ENCODE measurements around the gene RAD51B. TPM values are rescaled to one million over a fixed set of nuclear protein-coding genes. Genes with fewer than 3 reads are reported as not detected.

RAD51B gene
- total and polyA plus RNA-seq, 9 of the 15 experiments (the other 6 are each of a cell fraction or from before 2014, with no cell fraction given), result 8.5 to 17.3 (median 11.3) TPM

- DNase-seq (ENCODE audit: extremely low read depth in 1 of 4, low spot score in 3 of 4) (peak in 1 of 4 experiments; percentile 19), FAIRE-seq (no peak), ATAC-seq (peak; percentile 23; the same call in 1 of the 3 replicates)
- no peaks in the 10 kb centered on the region for H3K79me2 ChIP-seq (ENCODE audit: control insufficient read depth, insufficient read depth, low read length)
- H4K20me1 ChIP-seq (replicated peaks; ENCODE audit: control insufficient read depth, insufficient read depth, low read length), result no peaks in the 10 kb centered on the region
- intact Hi-C loops (cut with micrococcal nuclease), result no loop called here
- peak overlapping the region in 1 of 2 experiments; percentile 56; a peak in 1 of 4 replicates for H3K9ac ChIP-seq (ENCODE audit: insufficient read depth in 1 of 2, low read depth in 2 of 2, low read length in 2 of 2)
- H3K4me3 ChIP-seq, result no peak overlapping the region
- TF ChIP-seq TOE1 (IDR thresholded peaks at IDR 0.05; ENCODE audit: borderline replicate concordance), result no peak
- TF ChIP-seq TOE1 (CRISPR knock-in tag; IDR thresholded peaks at IDR 0.05; ENCODE audit: borderline replicate concordance, low read depth), result no peak
- TF ChIP-seq SMARCB1 (IDR thresholded peaks at IDR 0.05; ENCODE audit: insufficient read length, low read depth), result no peak
- peak; percentile 33; the same call in 1 of the 2 replicates for TF ChIP-seq MAFG (tag; conservative IDR thresholded peaks at IDR 0.05)
- peak; percentile 32 for TF ChIP-seq MEIS2 (IDR thresholded peaks at IDR 0.05; ENCODE audit: partially characterized antibody)
- no peak for TF ChIP-seq ZFP30 (CRISPR knock-in tag; IDR thresholded peaks at IDR 0.05; ENCODE audit: borderline replicate concordance)
- peak; percentile 30; the same call in 1 of the 2 replicates for TF ChIP-seq C11orf30 (IDR thresholded peaks at IDR 0.05; ENCODE audit: low read depth)
- no peak for TF ChIP-seq ZBTB2 (IDR thresholded peaks at IDR 0.05)
- no peak for TF ChIP-seq CREB5 (CRISPR knock-in tag; IDR thresholded peaks at IDR 0.05)
- TF ChIP-seq ZNF263 (CRISPR knock-in tag; IDR thresholded peaks at IDR 0.05; ENCODE audit: borderline replicate concordance), result no peak
- no peak for TF ChIP-seq DACH1 (IDR thresholded peaks at IDR 0.05; ENCODE audit: partially characterized antibody)
- TF ChIP-seq, protein P1, sequence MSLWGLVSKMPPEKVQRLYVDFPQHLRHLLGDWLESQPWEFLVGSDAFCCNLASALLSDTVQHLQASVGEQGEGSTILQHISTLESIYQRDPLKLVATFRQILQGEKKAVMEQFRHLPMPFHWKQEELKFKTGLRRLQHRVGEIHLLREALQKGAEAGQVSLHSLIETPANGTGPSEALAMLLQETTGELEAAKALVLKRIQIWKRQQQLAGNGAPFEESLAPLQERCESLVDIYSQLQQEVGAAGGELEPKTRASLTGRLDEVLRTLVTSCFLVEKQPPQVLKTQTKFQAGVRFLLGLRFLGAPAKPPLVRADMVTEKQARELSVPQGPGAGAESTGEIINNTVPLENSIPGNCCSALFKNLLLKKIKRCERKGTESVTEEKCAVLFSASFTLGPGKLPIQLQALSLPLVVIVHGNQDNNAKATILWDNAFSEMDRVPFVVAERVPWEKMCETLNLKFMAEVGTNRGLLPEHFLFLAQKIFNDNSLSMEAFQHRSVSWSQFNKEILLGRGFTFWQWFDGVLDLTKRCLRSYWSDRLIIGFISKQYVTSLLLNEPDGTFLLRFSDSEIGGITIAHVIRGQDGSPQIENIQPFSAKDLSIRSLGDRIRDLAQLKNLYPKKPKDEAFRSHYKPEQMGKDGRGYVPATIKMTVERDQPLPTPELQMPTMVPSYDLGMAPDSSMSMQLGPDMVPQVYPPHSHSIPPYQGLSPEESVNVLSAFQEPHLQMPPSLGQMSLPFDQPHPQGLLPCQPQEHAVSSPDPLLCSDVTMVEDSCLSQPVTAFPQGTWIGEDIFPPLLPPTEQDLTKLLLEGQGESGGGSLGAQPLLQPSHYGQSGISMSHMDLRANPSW (CRISPR knock-in tag; IDR thresholded peaks at IDR 0.05), result no peak
- TF ChIP-seq SPI1 (IDR thresholded peaks at IDR 0.05; ENCODE audit: borderline replicate concordance, low read depth, low read length), result peak; percentile 75; the same call in 1 of the 2 replicates
- no peak for TF ChIP-seq ZBTB17 (CRISPR knock-in tag; IDR thresholded peaks at IDR 0.05)
- TF ChIP-seq MTA3 (IDR thresholded peaks at IDR 0.05; ENCODE audit: borderline replicate concordance), result no peak
- TF ChIP-seq ZNF316 (IDR thresholded peaks at IDR 0.05), result peak; percentile 19; the same call in 1 of the 2 replicates
- TF ChIP-seq KDM1A (IDR thresholded peaks at IDR 0.05), result 0 out of 4 replicates have a peak, but pooled peaks of 1 of the 2 experiments have one; percentile 18
- peaks cover 0 to 46% of the 10 kb centered on the region in 2 experiments; a peak in 3 of 5 replicates for H3K4me1 ChIP-seq (replicated peaks in 1 of 2; ENCODE audit: control insufficient read depth in 2 of 2, insufficient read depth in 2 of 2, low read length in 2 of 2)
- no TSS peak for BruUV-seq (replicated peaks)
- H3K27ac ChIP-seq (ENCODE audit: extremely low read depth, low read depth, low read length), result peak overlapping the region; percentile 96
- in situ Hi-C loops (cut with MboI), result no loop called here
- no peaks in the 10 kb centered on the region for H3K27me3 ChIP-seq (ENCODE audit: control insufficient read depth in 2 of 2, insufficient read depth in 2 of 2, low read length in 2 of 2)
- CTCF ChIA-PET (ENCODE audit: low intra/inter-chr PET ratio), result no interaction called here
- whole genome bisulfite sequencing (ENCODE audit: insufficient coverage, low coverage, missing lambda C conversion rate), result 55% methylated on average over 1 of the region's 1 CpG
- no peaks in the 10 kb centered on the region; the same call in 1 of the 2 replicates for H3K9me3 ChIP-seq (replicated peaks; ENCODE audit: control insufficient read depth, insufficient read depth, low read depth, low read length)
- POLR2A ChIA-PET, result interaction anchor here (0.8 kb wide), 1 partner anchor 35 kb away, joined by 3 read pairs; no protein-coding TSS in a partner anchor
- H3K4me2 ChIP-seq (ENCODE audit: insufficient read depth, low read length), result no peak overlapping the region
- H3K36me3 ChIP-seq (ENCODE audit: control insufficient read depth, insufficient read depth, low read length), result no peaks in the 10 kb centered on the region
- no peaks in the 10 kb centered on the region for H3K9me1 ChIP-seq (ENCODE audit: control insufficient read depth, insufficient read depth, low read length)
- 0 out of 2 replicates have a peak overlapping the region, but pooled peaks have one; percentile 96 for H2AFZ ChIP-seq (ENCODE audit: low read depth, low read length)
Measured at GRCh38 chr14:68482772-68483395, 663.3 kb downstream of the RAD51B start.

Measured in K562 (cell line).